Duodenal mucosa (tissue), 2 donors: Measurements from ENCODE around the gene WIPF3.

Experiments used
- H3K27ac ChIP-seq: one replicate; pipeline ENCODE4 v1.7.0; 2013; ENCODE audit warnings: low read depth, low read length
- H3K27me3 ChIP-seq, 2 donors: one replicate each; pipeline ENCODE4 v1.7.0; 2013; ENCODE audit warnings: low read length in 2 of 2, control low read depth in 1 of 2; ENCODE audit not compliant: insufficient read depth in 2 of 2, control insufficient read depth in 1 of 2
- H3K36me3 ChIP-seq, 2 donors: one replicate each; pipeline ENCODE4 v1.7.0; 2013; ENCODE audit warnings: low read length in 2 of 2, control low read depth in 1 of 2; ENCODE audit not compliant: insufficient read depth in 2 of 2, control insufficient read depth in 1 of 2
- H3K4me1 ChIP-seq, 2 donors: one replicate each; pipeline ENCODE4 v1.7.0; 2013; ENCODE audit warnings: low read length in 2 of 2, control low read depth in 1 of 2; ENCODE audit not compliant: insufficient read depth in 2 of 2, control insufficient read depth in 1 of 2
- H3K4me3 ChIP-seq, 2 donors: one replicate each; pipeline ENCODE4 v1.7.0; 2013; ENCODE audit warnings: low read length in 2 of 2, low read depth in 1 of 2
- H3K9ac ChIP-seq, 2 donors: one replicate each; pipeline ENCODE4 v1.7.0; 2013; ENCODE audit warnings: low read length in 2 of 2, low read depth in 1 of 2
- H3K9me3 ChIP-seq, 2 donors: one replicate each; pipeline ENCODE4 v1.7.0; 2013; ENCODE audit warnings: low read length in 2 of 2, control low read depth in 1 of 2; ENCODE audit not compliant: control insufficient read depth in 1 of 2

WIPF3 gene

GRCh38 chr7:29875741-29876140 lies 69.4 kb downstream of the WIPF3 start:
- H3K27ac ChIP-seq: no peak overlapping the region
- H3K27me3 ChIP-seq: no peaks in the 10 kb centered on the region
- H3K9ac ChIP-seq: no peak overlapping the region
- no peaks in the 10 kb centered on the region for H3K36me3 ChIP-seq
- no peaks in the 10 kb centered on the region for H3K9me3 ChIP-seq
- no peak overlapping the region for H3K4me3 ChIP-seq
- H3K4me1 ChIP-seq: no peaks in the 10 kb centered on the region

- Histone ChIP-seq H3K4me3 (no peak overlapping the region), H3K36me3 (no peaks in the 10 kb centered on the region), H3K27me3 (no peaks in the 10 kb centered on the region), H3K4me1 (no peaks in the 10 kb centered on the region), H3K27ac (no peak overlapping the region), H3K9me3 (no peaks in the 10 kb centered on the region), H3K9ac (no peak overlapping the region)
Observed at GRCh38 chr7:29877196-29877595, 70.9 kb downstream of the WIPF3 start.

- Histone ChIP-seq H3K9me3 (no peaks in the 10 kb centered on the region), H3K4me3 (no peak overlapping the region), H3K9ac (no peak overlapping the region), H3K27ac (no peak overlapping the region), H3K27me3 (no peaks in the 10 kb centered on the region), H3K36me3 (no peaks in the 10 kb centered on the region), H3K4me1 (no peaks in the 10 kb centered on the region)
Observed at GRCh38 chr7:29878081-29878688, 71.9 kb downstream of the WIPF3 start.

GRCh38 chr7:29879609-29880008 lies 73.3 kb downstream of the WIPF3 start:
- Histone ChIP-seq H3K9me3 (no peaks in the 10 kb centered on the region), H3K27ac (no peak overlapping the region), H3K4me3 (no peak overlapping the region), H3K9ac (no peak overlapping the region), H3K27me3 (no peaks in the 10 kb centered on the region), H3K36me3 (no peaks in the 10 kb centered on the region), H3K4me1 (peaks cover 0 to 4% of the 10 kb centered on the region in 2 donors)

- H3K36me3 ChIP-seq: no peaks in the 10 kb centered on the region
- no peaks in the 10 kb centered on the region for H3K9me3 ChIP-seq
- no peak overlapping the region for H3K9ac ChIP-seq
- no peak overlapping the region for H3K27ac ChIP-seq
- H3K4me1 ChIP-seq: peaks cover 0 to 4% of the 10 kb centered on the region in 2 donors
- no peak overlapping the region for H3K4me3 ChIP-seq
- no peaks in the 10 kb centered on the region for H3K27me3 ChIP-seq
Observed at GRCh38 chr7:29881724-29882123, 75.4 kb downstream of the WIPF3 start.

DNA sequence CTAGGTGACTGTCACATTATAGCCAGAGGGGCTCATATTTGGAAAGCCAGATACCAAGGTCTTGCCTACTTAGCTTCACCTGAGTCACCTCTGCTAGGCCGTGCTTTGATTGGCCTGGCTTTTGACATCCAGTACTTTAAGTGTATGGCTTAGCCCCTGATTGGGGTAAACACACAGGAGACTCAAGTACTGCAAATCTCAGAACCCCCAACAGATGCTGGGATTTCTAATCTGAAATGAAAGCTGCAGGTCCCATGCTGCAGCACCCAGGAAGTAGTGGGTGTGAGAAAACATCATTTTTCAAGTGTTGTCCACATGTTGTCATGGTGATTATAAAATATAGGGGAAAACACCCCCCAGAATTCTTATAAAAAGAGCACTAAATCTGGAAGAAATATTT lies 76.2 kb downstream of the WIPF3 start:
- no peaks in the 10 kb centered on the region for H3K36me3 ChIP-seq
- no peak overlapping the region for H3K9ac ChIP-seq
- H3K9me3 ChIP-seq: no peaks in the 10 kb centered on the region
- H3K27ac ChIP-seq: no peak overlapping the region
- H3K4me1 ChIP-seq: peaks cover 0 to 4% of the 10 kb centered on the region in 2 donors
- no peaks in the 10 kb centered on the region for H3K27me3 ChIP-seq
- H3K4me3 ChIP-seq: no peak overlapping the region

- H3K9ac ChIP-seq: no peak overlapping the region
- H3K27ac ChIP-seq: no peak overlapping the region
- no peak overlapping the region for H3K4me3 ChIP-seq
Observed at GRCh38 chr7:29883462-29884398, 77.4 kb downstream of the WIPF3 start.

GRCh38 chr7:29884399-29885272 lies 78.3 kb downstream of the WIPF3 start:
- H3K4me1 ChIP-seq: peaks cover 0 to 4% of the 10 kb centered on the region in 2 donors
- H3K36me3 ChIP-seq: no peaks in the 10 kb centered on the region
- no peaks in the 10 kb centered on the region for H3K9me3 ChIP-seq
- H3K27ac ChIP-seq: no peak overlapping the region
- H3K4me3 ChIP-seq: no peak overlapping the region
- H3K9ac ChIP-seq: no peak overlapping the region
- no peaks in the 10 kb centered on the region for H3K27me3 ChIP-seq

More at GRCh38 chr7:29883462-29884398, 77.4 kb downstream of the WIPF3 start:
- no peaks in the 10 kb centered on the region for H3K9me3 ChIP-seq
- no peaks in the 10 kb centered on the region for H3K27me3 ChIP-seq
- no peaks in the 10 kb centered on the region for H3K36me3 ChIP-seq
- H3K4me1 ChIP-seq: peaks cover 0 to 4% of the 10 kb centered on the region in 2 donors

- Histone ChIP-seq H3K27me3 (no peaks in the 10 kb centered on the region), H3K9me3 (no peaks in the 10 kb centered on the region), H3K36me3 (no peaks in the 10 kb centered on the region), H3K4me3 (no peak overlapping the region), H3K9ac (no peak overlapping the region), H3K4me1 (peaks cover 0 to 4% of the 10 kb centered on the region in 2 donors), H3K27ac (no peak overlapping the region)
Observed at GRCh38 chr7:29885626-29886025, 79.3 kb downstream of the WIPF3 start.

GRCh38 chr7:29886827-29887226 lies 80.5 kb downstream of the WIPF3 start:
- Histone ChIP-seq H3K4me1 (peaks cover 0 to 4% of the 10 kb centered on the region in 2 donors), H3K36me3 (no peaks in the 10 kb centered on the region)

More at GRCh38 chr7:29886827-29887226, 80.5 kb downstream of the WIPF3 start:
- no peak overlapping the region for H3K27ac ChIP-seq
- no peaks in the 10 kb centered on the region for H3K9me3 ChIP-seq
- no peaks in the 10 kb centered on the region for H3K27me3 ChIP-seq
- no peak overlapping the region for H3K9ac ChIP-seq
- H3K4me3 ChIP-seq: no peak overlapping the region
